Adrenal gland (tissue), 12 donors: ENCODE results near the gene DEAF1. TPM values are rescaled to one million over a fixed set of nuclear protein-coding genes. Genes with fewer than 3 reads are reported as not detected.

Source experiments
- DNase-seq, 7 donors: peaks; one replicate each; pipeline ENCODE4 v3.0.0-alpha.2; 2019 to 2020
- H3K27ac ChIP-seq, 5 donors: fragments of 200-600 bp; sonication (generic) in 4 of 5; 1 replicate in 3 of 5; 2 replicates in 2 of 5; pipeline versions ENCODE4 v1.5.1 to v1.8.0; 2016 to 2020; ENCODE audit warnings: mild to moderate bottlenecking in 1 of 5
- H3K27me3 ChIP-seq: fragments of 200-600 bp; 2 replicates; pipeline ENCODE4 v1.8.0; 2021
- H3K36me3 ChIP-seq, 2 donors: fragments of 200-600 bp; replicated peaks in 1 of 2; 1 replicate in 1 of 2; 2 replicates in 1 of 2; pipeline versions ENCODE4 v1.5.1 to v1.8.0; 2018 to 2022
- H3K4me1 ChIP-seq, 2 donors: fragments of 200-600 bp; replicated peaks in 1 of 2; 1 replicate in 1 of 2; 2 replicates in 1 of 2; pipeline versions ENCODE4 v1.5.1 to v1.8.0; 2018 to 2021
- H3K4me3 ChIP-seq, 4 donors: fragments of 200-600 bp; sonication (generic) in 3 of 4; one replicate each; pipeline ENCODE4 v1.5.1; 2016 to 2018
- H3K9me3 ChIP-seq, 3 donors: fragments of 200-600 bp; sonication (generic) in 1 of 3; replicated peaks in 1 of 3; 1 replicate in 2 of 3; 2 replicates in 1 of 3; pipeline versions ENCODE4 v1.5.1 to v1.8.0; 2016 to 2021
- CTCF ChIP-seq, 6 experiments: fragments of 450-650 bp in 4 of 6; fragments of 200-600 bp in 2 of 6; sonication (generic) in 1 of 6; IDR thresholded peaks; 1 replicate in 5 of 6; 2 replicates in 1 of 6; pipeline versions ENCODE4 v1.5.1 to v1.8.0; 2016 to 2021; ENCODE audit warnings: antibody characterized with exemption in 6 of 6, mild to moderate bottlenecking in 2 of 6, moderate library complexity in 1 of 6
- POLR2A ChIP-seq, 2 donors: fragments of 450-650 bp; IDR thresholded peaks; one replicate each; pipeline ENCODE4 v1.6.1; 2017; ENCODE audit warnings: antibody characterized with exemption in 2 of 2, mild to moderate bottlenecking in 2 of 2, moderate library complexity in 1 of 2
- WGBS, 4 donors: extraction: QIAGEN DNeasy Blood & Tissue Kit in 2 of 4; methylation state at CpG; one replicate each; pipeline versions ENCODE4 v1.1.5 to v1.1.7; 2013 to 2017; 5-methylcytosine and 5-hydroxymethylcytosine counted together
- intact Hi-C, 2 donors: fragments of 100-400 bp; cut with DNase I; formaldehyde crosslinking; loops; one replicate each; pipeline versions ENCODE4 v1.14.1 to v1.15.0; 2022 to 2023
- polyA plus RNA-seq, 3 donors: library from polyadenylated mRNA; stranded (reverse); fragments of 200-250 nt in 2 of 3; fragments of 350-450 nt in 1 of 3; fragmentation: Illumina TruSeq in 1 of 3; extraction: RNeasy Lipid Tissue Mini Kit (QIAGEN cat#74804) in 1 of 3; gene quantifications; one replicate each; pipeline ENCODE4 v1.2.3, GENCODE V29; 2013 to 2014
- total RNA-seq, 9 donors: library from RNA; depleted of rRNA in 4 of 9; stranded (reverse); fragments of >200 nt in 4 of 9; fragments of 120-200 nt in 1 of 9; fragmentation: NEBNext Ultra II Directional in 1 of 9; extraction: Animal tissue kit (Norgen Biotek cat#: 25700) in 1 of 9; gene quantifications; one replicate each; pipeline versions ENCODE4 v1.1.0 to v1.2.4, GENCODE V29; 2013 to 2023
- donor health status: healthy with polysubstance abuse.
- donor health status: Bipolar disorder and iron deficiency.
- donor health status: DM: yes; HTN: yes; CAD: no.
- donor health status: DM: no; HTN: no; CAD: no.
- donor health status: DM: no; HTN: no; CAD: no.
- donor health status: DM: yes; HTN: yes; CAD: no.

The DEAF1 gene
- total and polyA plus RNA-seq, 12 donors: 20.6 to 131 (median 55.5) TPM

GRCh38 chr11:660681-661444, 34.2 kb downstream of the DEAF1 start:
- H3K27me3 ChIP-seq: no peaks in the 10 kb centered on the region
- H3K4me1 ChIP-seq: peaks cover 5 to 7% of the 10 kb centered on the region in 2 donors
- no peak for DNase-seq
- intact Hi-C loops: loop anchor here in 1 of 2 donors (5.0 kb wide), 1 partner anchor 61 kb away; no protein-coding TSS in a partner anchor
- WGBS, 4 donors: 73 to 82% (median 78%) methylated on average over 17 to 19 of the region's 19 CpGs
- no peak overlapping the region for H3K4me3 ChIP-seq
- peaks cover 0 to 20% of the 10 kb centered on the region in 2 donors for H3K36me3 ChIP-seq
- H3K9me3 ChIP-seq: no peaks in the 10 kb centered on the region
- TF ChIP-seq POLR2A (IDR thresholded peaks at IDR 0.05): no peak
- no peak for TF ChIP-seq CTCF (IDR thresholded peaks at IDR 0.05)
- H3K27ac ChIP-seq: no peak overlapping the region

- peaks cover 0 to under 1% of the 10 kb centered on the region in 2 donors for H3K4me1 ChIP-seq
- 86 to 93% (median 88%) methylated on average over 8 to 19 of the region's 19 CpGs for WGBS, 4 donors
- no peak overlapping the region for H3K4me3 ChIP-seq
- TF ChIP-seq CTCF (IDR thresholded peaks at IDR 0.05): no peak
- TF ChIP-seq POLR2A (IDR thresholded peaks at IDR 0.05): no peak
- H3K27me3 ChIP-seq: no peaks in the 10 kb centered on the region
- H3K9me3 ChIP-seq: no peaks in the 10 kb centered on the region
- intact Hi-C loops: loop anchor here in 1 of 2 donors (5.0 kb wide), 1 partner anchor 62 kb away; no protein-coding TSS in a partner anchor
- no peak overlapping the region for H3K27ac ChIP-seq
- DNase-seq: no peak
- H3K36me3 ChIP-seq: peaks cover 0 to 20% of the 10 kb centered on the region in 2 donors
These were observed 34.7 kb downstream of the DEAF1 start for GRCh38 chr11:660281-660680.

- WGBS, 4 donors: 90 to 96% (median 94%) methylated on average over 11 to 16 of the region's 16 CpGs
- H3K4me3 ChIP-seq: no peak overlapping the region
- H3K9me3 ChIP-seq: no peaks in the 10 kb centered on the region
- H3K4me1 ChIP-seq: no peaks in the 10 kb centered on the region
- no peaks in the 10 kb centered on the region for H3K27me3 ChIP-seq
- TF ChIP-seq POLR2A (IDR thresholded peaks at IDR 0.05): no peak
- TF ChIP-seq CTCF (IDR thresholded peaks at IDR 0.05): no peak
- no peak for DNase-seq
- intact Hi-C loops: loop anchor here in 1 of 2 donors (5.0 kb wide), 1 partner anchor 63 kb away; no protein-coding TSS in a partner anchor
- peaks cover 0 to 20% of the 10 kb centered on the region in 2 donors for H3K36me3 ChIP-seq
- no peak overlapping the region for H3K27ac ChIP-seq
These were observed 35.4 kb downstream of the DEAF1 start for GRCh38 chr11:659532-660085.

- no peak overlapping the region for H3K27ac ChIP-seq
- no peaks in the 10 kb centered on the region for H3K4me1 ChIP-seq
- intact Hi-C loops: no loop called here
- H3K9me3 ChIP-seq: no peaks in the 10 kb centered on the region
- H3K4me3 ChIP-seq: no peak overlapping the region
- DNase-seq: no peak
- WGBS, 4 donors: 85 to 92% (median 89%) methylated on average over 8 to 14 of the region's 14 CpGs
- peaks cover 0 to 16% of the 10 kb centered on the region in 2 donors for H3K36me3 ChIP-seq
- TF ChIP-seq CTCF (IDR thresholded peaks at IDR 0.05) (no peak), POLR2A (IDR thresholded peaks at IDR 0.05) (no peak)
- no peaks in the 10 kb centered on the region for H3K27me3 ChIP-seq
These were observed 37.3 kb downstream of the DEAF1 start for GRCh38 chr11:657691-658126.
